NCI-H526 (cell line): Measurements from ENCODE around the gene OSBPL2.
A peak's percentile ranks its signal among the peaks of the same experiment; 100 is the strongest.

Experiments
- DNase-seq, 2 experiments: peaks; one replicate each; lab custom pipeline; 2025; lab: John Stamatoyannopoulos, UW

OSBPL2 gene

GRCh38 chr20:62313021-62313420 is 74.7 kb downstream of the OSBPL2 start:
- DNase-seq, result no peak

- DNase-seq, result no peak
Observed at GRCh38 chr20:62313460-62314338, 75.4 kb downstream of the OSBPL2 start.

- no peak for DNase-seq
Observed at GRCh38 chr20:62314339-62314638, 76.0 kb downstream of the OSBPL2 start.

- DNase-seq, result no peak
Observed at GRCh38 chr20:62314711-62315302, 76.5 kb downstream of the OSBPL2 start.

- no peak for DNase-seq
Observed at GRCh38 chr20:62315773-62316172, 77.5 kb downstream of the OSBPL2 start.

GRCh38 chr20:62316331-62317166 is 78.2 kb downstream of the OSBPL2 start:
- DNase-seq, result no peak

GRCh38 chr20:62317167-62317655 is 78.9 kb downstream of the OSBPL2 start:
- no peak for DNase-seq

- no peak for DNase-seq
Observed at GRCh38 chr20:62318400-62319345, 80.4 kb downstream of the OSBPL2 start.

GRCh38 chr20:62319346-62319909 is 81.1 kb downstream of the OSBPL2 start:
- DNase-seq, result no peak

GRCh38 chr20:62320581-62321354 is 82.4 kb downstream of the OSBPL2 start:
- DNase-seq, result peak in 1 of 2 experiments; percentile 51

GRCh38 chr20:62321521-62321948 is 83.2 kb downstream of the OSBPL2 start:
- DNase-seq, result peak in 1 of 2 experiments; percentile 51

GRCh38 chr20:62321975-62322374 is 83.7 kb downstream of the OSBPL2 start:
- DNase-seq, result no peak

- DNase-seq, result no peak
Observed at GRCh38 chr20:62322492-62323041, 84.2 kb downstream of the OSBPL2 start.

GRCh38 chr20:62323146-62323979 is 85.0 kb downstream of the OSBPL2 start:
- DNase-seq, result no peak

- no peak for DNase-seq
Observed at GRCh38 chr20:62323980-62324906, 85.9 kb downstream of the OSBPL2 start.

- no peak for DNase-seq
Observed at GRCh38 chr20:62325172-62325905, 87.0 kb downstream of the OSBPL2 start.

- DNase-seq, result no peak
Observed at GRCh38 chr20:62326559-62326958, 88.2 kb downstream of the OSBPL2 start.
